HCT116 (cell line): Measurements from ENCODE around the gene TLCD3B. TPM values are rescaled to one million over a fixed set of nuclear protein-coding genes. Genes with fewer than 3 reads are reported as not detected.

Experiments
- ATAC-seq: fragments of 200-7000 bp; cut with Tn5 transposase; 2 replicates; pipeline ENCODE4 v1.9.1; 2020; ENCODE audit warnings: mild to moderate bottlenecking, moderate library complexity
- BruUV-seq: library from RNA; stranded (reverse); fragments of 400-500 nt; replicated peaks from 2 replicates; lab custom pipeline; 2021; lab: Mats Ljungman, UMichigan
- CTCF ChIA-PET: fragments of 300-600 bp; sonication (Branson Sonifier 250); formaldehyde crosslinking; loops from one replicate; lab custom pipeline; 2021; ENCODE audit warnings: antibody characterized with exemption; lab: Charles Lee
- POLR2A ChIA-PET: fragments of 300-600, 350-600 bp; sonication (Branson Sonifier 250); formaldehyde crosslinking; loops from one replicate; lab custom pipeline; 2021; ENCODE audit warnings: antibody characterized with exemption; lab: Charles Lee
- RAD21 ChIA-PET, 2 experiments: fragments of 300-600 bp; sonication (Branson Sonifier 250); formaldehyde crosslinking; loops; one replicate each; lab custom pipeline; 2023; ENCODE audit warnings: low total read pairs in 2 of 2; ENCODE audit not compliant: uncharacterized antibody in 2 of 2, unreplicated experiment in 2 of 2, low non-redundant PET in 1 of 2; lab: Charles Lee
- DNase-seq: peaks from one replicate; pipeline ENCODE4 v3.0.0-alpha.2; 2010; ENCODE audit warnings: low read depth, low spot score
- H2AFZ ChIP-seq: fragments of 200-600 bp; shearing (Covaris generic), sonication (generic); 2 replicates; pipeline ENCODE4 v1.6.1; 2017; ENCODE audit warnings: low read depth, mixed run types, mixed read lengths, antibody characterized with exemption, low read length; ENCODE audit not compliant: poor library complexity, severe bottlenecking
- H3K27ac ChIP-seq: 2 replicates; pipeline ENCODE4 v1.5.1; 2012; ENCODE audit warnings: low read depth, low read length
- H3K27me3 ChIP-seq: fragments of 200-600 bp; sonication (generic); 2 replicates; pipeline ENCODE4 v1.6.1; 2016; ENCODE audit warnings: mixed run types, low read length, mixed read lengths; ENCODE audit not compliant: insufficient read depth
- H3K36me3 ChIP-seq, 2 experiments: fragments of 200-500 bp in 1 of 2; fragments of 200-600 bp in 1 of 2; sonication (Bioruptor generic) in 1 of 2; sonication (generic) in 1 of 2; 2 replicates each; pipeline versions ENCODE4 v1.5.1 to v1.6.1; 2014 to 2016; ENCODE audit warnings: low read length in 2 of 2, inconsistent platforms in 1 of 2, mixed read lengths in 1 of 2, mixed run types in 1 of 2; ENCODE audit not compliant: insufficient read depth in 2 of 2, control insufficient read depth in 1 of 2
- H3K4me1 ChIP-seq, 2 experiments: fragments of 200-600 bp in 1 of 2; sonication (generic) in 1 of 2; 2 replicates each; pipeline versions ENCODE4 v1.5.1 to v1.6.1; 2012 to 2017; ENCODE audit warnings: low read length in 2 of 2, inconsistent platforms in 1 of 2, mild to moderate bottlenecking in 1 of 2, mixed read lengths in 1 of 2, mixed run types in 1 of 2, moderate library complexity in 1 of 2; ENCODE audit not compliant: insufficient read depth in 2 of 2, control insufficient read depth in 1 of 2
- H3K4me2 ChIP-seq: fragments of 200-600 bp; sonication (generic); 2 replicates; pipeline ENCODE4 v1.6.1; 2017; ENCODE audit warnings: mixed run types, low read length, mixed read lengths
- H3K4me3 ChIP-seq, 2 experiments: fragments of 200-600 bp in 1 of 2; sonication (generic) in 1 of 2; replicated peaks in 1 of 2; 2 replicates each; pipeline ENCODE4 v1.5.1; 2011 to 2016; ENCODE audit warnings: low read length in 2 of 2, control low read depth in 1 of 2, low read depth in 1 of 2, mild to moderate bottlenecking in 1 of 2, mixed read lengths in 1 of 2, mixed run types in 1 of 2
- H3K79me2 ChIP-seq: fragments of 200-600 bp; sonication (generic); 2 replicates; pipeline ENCODE4 v1.6.1; 2017; ENCODE audit warnings: mild to moderate bottlenecking, mixed run types, low read length, moderate library complexity, mixed read lengths; ENCODE audit not compliant: insufficient read depth
- H3K9ac ChIP-seq: fragments of 200-600 bp; sonication (generic); 2 replicates; pipeline ENCODE4 v1.6.1; 2016; ENCODE audit warnings: low read length, mixed read lengths
- H3K9me2 ChIP-seq: fragments of 200-600 bp; sonication (generic), shearing (Covaris generic); 2 replicates; pipeline ENCODE4 v1.6.1; 2017; ENCODE audit warnings: mixed run types, mild to moderate bottlenecking, moderate library complexity; ENCODE audit not compliant: insufficient read depth
- H3K9me3 ChIP-seq, 2 experiments: fragments of 200-500 bp in 1 of 2; fragments of 200-600 bp in 1 of 2; sonication (Bioruptor generic) in 1 of 2; sonication (generic) in 1 of 2; 2 replicates each; pipeline ENCODE4 v1.6.1; 2014 to 2017; ENCODE audit warnings: low read length in 2 of 2, mixed read lengths in 2 of 2, inconsistent platforms in 1 of 2, low read depth in 1 of 2, mild to moderate bottlenecking in 1 of 2, mixed run types in 1 of 2, moderate library complexity in 1 of 2; ENCODE audit not compliant: control insufficient read depth in 1 of 2, insufficient read depth in 1 of 2
- H4K20me1 ChIP-seq: fragments of 200-600 bp; sonication (generic), shearing (Covaris generic); 2 replicates; pipeline ENCODE4 v1.6.1; 2017; ENCODE audit warnings: mixed run types, mild to moderate bottlenecking, moderate library complexity; ENCODE audit not compliant: insufficient read depth
- ATF3 ChIP-seq: IDR thresholded peaks from 2 replicates; pipeline ENCODE4 v1.6.1; 2012
- CBX3 ChIP-seq: IDR thresholded peaks from 2 replicates; pipeline ENCODE4 v1.6.1; 2012; ENCODE audit warnings: low read depth
- CEBPB ChIP-seq: IDR thresholded peaks from 2 replicates; pipeline ENCODE4 v1.6.1; 2012; ENCODE audit warnings: low read depth
- CTCF ChIP-seq, 3 experiments: fragments of 200-600 bp in 1 of 3; sonication (generic) in 1 of 3; IDR thresholded peaks in 2 of 3; conservative IDR thresholded peaks in 1 of 3; 2 replicates each; pipeline ENCODE4 v1.5.1; 2012 to 2017; ENCODE audit warnings: low read depth in 2 of 3, low read length in 2 of 3, antibody characterized with exemption in 1 of 3, borderline replicate concordance in 1 of 3, control low read depth in 1 of 3, mild to moderate bottlenecking in 1 of 3, mixed read lengths in 1 of 3, mixed run types in 1 of 3, moderate library complexity in 1 of 3; ENCODE audit not compliant: insufficient read depth in 1 of 3
- ELF1 ChIP-seq: IDR thresholded peaks from 2 replicates; pipeline ENCODE4 v1.6.1; 2012; ENCODE audit warnings: low read depth, borderline replicate concordance
- EZH2 ChIP-seq: fragments of 200-600 bp; sonication (generic); IDR thresholded peaks from 2 replicates; pipeline ENCODE4 v1.6.1; 2017; ENCODE audit warnings: antibody characterized with exemption, mixed run types
- POLR2A ChIP-seq: IDR thresholded peaks from 2 replicates; pipeline ENCODE4 v1.7.0; 2011; ENCODE audit warnings: borderline replicate concordance; ENCODE audit not compliant: insufficient read depth, insufficient read length; ENCODE audit errors: extremely low read depth
- POLR2AphosphoS5 ChIP-seq: IDR thresholded peaks from 2 replicates; pipeline ENCODE4 v1.6.1; 2011; ENCODE audit warnings: mild to moderate bottlenecking, low read depth, low read length, moderate library complexity
- YY1 ChIP-seq: IDR thresholded peaks from 2 replicates; pipeline ENCODE4 v1.6.1; 2011; ENCODE audit warnings: low read length, low read depth, moderate library complexity, mild to moderate bottlenecking; ENCODE audit not compliant: insufficient replicate concordance; ENCODE audit errors: extremely low read depth
- ZNF274 ChIP-seq: fragments of 200-500 bp; sonication (Bioruptor generic); IDR thresholded peaks from 2 replicates; pipeline ENCODE4 v1.6.1; 2014; ENCODE audit warnings: mild to moderate bottlenecking, low read depth, low read length, inconsistent platforms
- intact Hi-C: fragments of 100-400 bp; cut with micrococcal nuclease; formaldehyde crosslinking; loops from 2 replicates; pipeline ENCODE4 v1.10.0; 2022
- total RNA-seq: library from RNA; stranded (reverse); gene quantifications from one replicate; pipeline ENCODE4 v1.2.1, GENCODE V29; 2021; ENCODE audit not compliant: unreplicated experiment

Gene TLCD3B
- total RNA-seq, 1 experiment from 2014 or later, result 1.0 TPM

- Histone ChIP-seq H3K27me3 (no peaks in the 10 kb centered on the region), H3K9ac (no peak overlapping the region), H2AFZ (no peak overlapping the region), H4K20me1 (no peaks in the 10 kb centered on the region), H3K79me2 (no peaks in the 10 kb centered on the region), H3K4me2 (no peak overlapping the region), H3K4me1 (no peaks in the 10 kb centered on the region), H3K4me3 (no peak overlapping the region), H3K27ac (no peak overlapping the region), H3K9me2 (no peaks in the 10 kb centered on the region), H3K36me3 (peaks cover 0 to 4% of the 10 kb centered on the region in 2 experiments; a peak in 2 of 4 replicates), H3K9me3 (no peaks in the 10 kb centered on the region)
- intact Hi-C loops, result no loop called here
- ChIA-PET CTCF (interaction anchor here (1.8 kb wide), 1 partner anchor 159 kb away, joined by 4 read pairs; no protein-coding TSS in a partner anchor), POLR2A (no interaction called here), RAD21 (no interaction called here)
- TF ChIP-seq ATF3, result no peak
- no peak for TF ChIP-seq ZNF274
- no peak for TF ChIP-seq CBX3
- TF ChIP-seq POLR2AphosphoS5, result no peak
- TF ChIP-seq CTCF (IDR thresholded peaks at IDR 0.05 in 2 of 3, conservative IDR thresholded peaks at IDR 0.05 in 1 of 3; ENCODE audit: borderline replicate concordance in 1 of 3, insufficient read depth in 1 of 3, low read depth in 2 of 3, low read length in 2 of 3), result no peak
- TF ChIP-seq ELF1, result no peak
- TF ChIP-seq CEBPB, result no peak
- no peak for TF ChIP-seq EZH2
- TF ChIP-seq YY1, result no peak
- no peak for TF ChIP-seq POLR2A
- DNase-seq (no peak), ATAC-seq (no peak)
- no TSS peak for BruUV-seq
Measured at GRCh38 chr16:30006659-30007377, 24.3 kb downstream of the TLCD3B start.
